ENCODE measurements around the gene GRIK4. TPM values are rescaled to one million over a fixed set of nuclear protein-coding genes. Genes with fewer than 3 reads are reported as not detected.
A peak's percentile ranks its signal among the peaks of the same experiment; 100 is the strongest.

The GRIK4 gene
- polyA plus RNA-seq, 1 experiment, result not detected

GRCh38 chr11:120909676-120910416 lies 398.3 kb downstream of the GRIK4 start:
- POLR2A ChIA-PET, result no interaction called here

GRCh38 chr11:120911943-120912342 lies 400.4 kb downstream of the GRIK4 start:
- DNase-seq (ENCODE audit: low read depth), result no peak
- POLR2A ChIA-PET, result no interaction called here
- H3K27me3 ChIP-seq (ENCODE audit: control insufficient read depth, insufficient read depth, low read length), result no peaks in the 10 kb centered on the region
- no peaks in the 10 kb centered on the region for H3K36me3 ChIP-seq (ENCODE audit: control insufficient read depth, insufficient read depth, low read length)
- TF ChIP-seq CTCF (IDR thresholded peaks at IDR 0.05; ENCODE audit: insufficient read depth, low read depth, low read length), result no peak
- no peak overlapping the region for H3K4me3 ChIP-seq (ENCODE audit: low read depth, low read length)
- CTCF ChIA-PET, result no interaction called here

More at GRCh38 chr11:120909676-120910416, 398.3 kb downstream of the GRIK4 start:
- H3K4me3 ChIP-seq (ENCODE audit: low read depth, low read length), result no peak overlapping the region
- no peaks in the 10 kb centered on the region for H3K27me3 ChIP-seq (ENCODE audit: control insufficient read depth, insufficient read depth, low read length)
- no peaks in the 10 kb centered on the region for H3K36me3 ChIP-seq (ENCODE audit: control insufficient read depth, insufficient read depth, low read length)
- no peak for TF ChIP-seq CTCF (IDR thresholded peaks at IDR 0.05; ENCODE audit: insufficient read depth, low read depth, low read length)
- CTCF ChIA-PET, result no interaction called here
- no peak for DNase-seq (ENCODE audit: low read depth)

- no peak overlapping the region for H3K4me3 ChIP-seq (ENCODE audit: low read depth, low read length)
- no peaks in the 10 kb centered on the region for H3K36me3 ChIP-seq (ENCODE audit: control insufficient read depth, insufficient read depth, low read length)
- TF ChIP-seq CTCF (IDR thresholded peaks at IDR 0.05; ENCODE audit: insufficient read depth, low read depth, low read length), result peak; percentile 46
- ChIA-PET POLR2A (no interaction called here), CTCF (interaction anchor here (0.8 to 1.2 kb wide), 2 partner anchors 11 to 20 kb away, joined by 3 to 4 read pairs; no protein-coding TSS in a partner anchor)
- no peak for DNase-seq (ENCODE audit: low read depth)
- H3K27me3 ChIP-seq (ENCODE audit: control insufficient read depth, insufficient read depth, low read length), result no peaks in the 10 kb centered on the region
Measured at GRCh38 chr11:120912504-120912903, 401.0 kb downstream of the GRIK4 start.

- no peaks in the 10 kb centered on the region for H3K36me3 ChIP-seq (ENCODE audit: control insufficient read depth, insufficient read depth, low read length)
- no peak for TF ChIP-seq CTCF (IDR thresholded peaks at IDR 0.05; ENCODE audit: insufficient read depth, low read depth, low read length)
- no peak overlapping the region for H3K4me3 ChIP-seq (ENCODE audit: low read depth, low read length)
- H3K27me3 ChIP-seq (ENCODE audit: control insufficient read depth, insufficient read depth, low read length), result no peaks in the 10 kb centered on the region
- no peak for DNase-seq (ENCODE audit: low read depth)
- ChIA-PET POLR2A (no interaction called here), CTCF (interaction anchor here (0.8 to 1.2 kb wide), 2 partner anchors 11 to 20 kb away, joined by 3 to 4 read pairs; no protein-coding TSS in a partner anchor)
Measured at GRCh38 chr11:120912915-120913314, 401.4 kb downstream of the GRIK4 start.

GRCh38 chr11:120914021-120914420 lies 402.5 kb downstream of the GRIK4 start:
- CTCF ChIA-PET, result interaction anchor here (0.9 kb wide), 2 partner anchors 15 to 39 kb away, joined by 3 read pairs; no protein-coding TSS in a partner anchor
- DNase-seq (ENCODE audit: low read depth), result no peak
- no peak for TF ChIP-seq CTCF (IDR thresholded peaks at IDR 0.05; ENCODE audit: insufficient read depth, low read depth, low read length)
- no peaks in the 10 kb centered on the region for H3K27me3 ChIP-seq (ENCODE audit: control insufficient read depth, insufficient read depth, low read length)
- H3K4me3 ChIP-seq (ENCODE audit: low read depth, low read length), result no peak overlapping the region
- POLR2A ChIA-PET, result no interaction called here
- no peaks in the 10 kb centered on the region for H3K36me3 ChIP-seq (ENCODE audit: control insufficient read depth, insufficient read depth, low read length)

Data from BJ (cell line).